Parathyroid adenoma (tissue), 2 donors: ENCODE data around the gene C1QBP.
"Not testable (repeated sequence)": the region's sequence is repeated elsewhere in the genome, so short reads cannot be mapped to it uniquely, and the experiment has no call there.

Source experiments
- H2AFZ ChIP-seq: fragments of 300-600 bp; sonication (generic); one replicate; pipeline ENCODE4 v1.7.0; 2017; ENCODE audit warnings: antibody characterized with exemption, mild to moderate bottlenecking
- H3K27ac ChIP-seq: fragments of 300-600 bp; sonication (generic); one replicate; pipeline ENCODE4 v1.7.0; 2017
- H3K27me3 ChIP-seq: fragments of 300-600 bp; sonication (generic); one replicate; pipeline ENCODE4 v1.7.0; 2017; ENCODE audit warnings: low read length; ENCODE audit not compliant: control insufficient read depth, insufficient read depth
- H3K36me3 ChIP-seq: fragments of 300-600 bp; sonication (generic); one replicate; pipeline ENCODE4 v1.7.0; 2017; ENCODE audit warnings: low read length; ENCODE audit not compliant: control insufficient read depth, insufficient read depth
- H3K4me1 ChIP-seq: fragments of 300-600 bp; sonication (generic); one replicate; pipeline ENCODE4 v1.7.0; 2017; ENCODE audit warnings: control low read depth
- H3K4me2 ChIP-seq: fragments of 300-600 bp; sonication (generic); one replicate; pipeline ENCODE4 v1.7.0; 2017; ENCODE audit warnings: low read length
- H3K4me3 ChIP-seq: fragments of 300-600 bp; sonication (generic); one replicate; pipeline ENCODE4 v1.7.0; 2017; ENCODE audit warnings: low read depth, low read length
- H3K79me2 ChIP-seq: fragments of 300-600 bp; sonication (generic); one replicate; pipeline ENCODE4 v1.7.0; 2017; ENCODE audit warnings: control low read depth
- H3K9ac ChIP-seq: fragments of 300-600 bp; sonication (generic); one replicate; pipeline ENCODE4 v1.7.0; 2017; ENCODE audit warnings: mild to moderate bottlenecking
- H3K9me3 ChIP-seq: fragments of 300-600 bp; sonication (generic); one replicate; pipeline ENCODE4 v1.7.0; 2017; ENCODE audit warnings: low read length; ENCODE audit not compliant: control insufficient read depth
- CTCF ChIP-seq: fragments of 300-600 bp; sonication (generic); IDR thresholded peaks from one replicate; pipeline ENCODE4 v1.7.0; 2017; ENCODE audit warnings: antibody characterized with exemption, mild to moderate bottlenecking
- donor health status: primary hyperparathyroidism.

The C1QBP gene

GRCh38 chr17:5434984-5435383 lies 4.0 kb downstream of the C1QBP start:
- Histone ChIP-seq H3K9ac (no peak overlapping the region), H3K9me3 (no peaks in the 10 kb centered on the region), H3K27me3 (no peaks in the 10 kb centered on the region), H2AFZ (no peak overlapping the region), H3K4me2 (peak overlapping the region; percentile 34), H3K79me2 (peaks cover 6% of the 10 kb centered on the region), H3K27ac (peak overlapping the region; percentile 21), H3K36me3 (no peaks in the 10 kb centered on the region), H3K4me1 (peaks cover 5% of the 10 kb centered on the region), H3K4me3 (no peak overlapping the region)
- no peak for TF ChIP-seq CTCF

- Histone ChIP-seq H3K4me3 (no peak overlapping the region), H3K9ac (no peak overlapping the region), H2AFZ (no peak overlapping the region), H3K4me2 (no peak overlapping the region), H3K79me2 (peaks cover 7% of the 10 kb centered on the region), H3K4me1 (no peaks in the 10 kb centered on the region), H3K9me3 (no peaks in the 10 kb centered on the region), H3K27me3 (no peaks in the 10 kb centered on the region), H3K36me3 (no peaks in the 10 kb centered on the region), H3K27ac (no peak overlapping the region)
- TF ChIP-seq CTCF: no peak
Observed at GRCh38 chr17:5431949-5432556, 6.9 kb downstream of the C1QBP start.

- H3K4me3 ChIP-seq, H3K36me3 ChIP-seq: not testable (repeated sequence)
Observed at GRCh38 chr17:5431234-5431633, 7.7 kb downstream of the C1QBP start.

GRCh38 chr17:5430413-5430999 lies 8.4 kb downstream of the C1QBP start:
- no peak for TF ChIP-seq CTCF
- Histone ChIP-seq H3K4me1 (no peaks in the 10 kb centered on the region), H3K27ac (no peak overlapping the region), H3K27me3 (no peaks in the 10 kb centered on the region), H3K9me3 (no peaks in the 10 kb centered on the region), H3K9ac (no peak overlapping the region), H3K36me3 (no peaks in the 10 kb centered on the region), H2AFZ (no peak overlapping the region), H3K79me2 (peaks cover 7% of the 10 kb centered on the region), H3K4me2 (no peak overlapping the region), H3K4me3 (no peak overlapping the region)

More at GRCh38 chr17:5431234-5431633, 7.7 kb downstream of the C1QBP start:
- not testable (repeated sequence) for H3K27ac ChIP-seq, H2AFZ ChIP-seq, H3K27me3 ChIP-seq, H3K4me2 ChIP-seq, H3K9me3 ChIP-seq, H3K4me1 ChIP-seq, H3K9ac ChIP-seq, H3K79me2 ChIP-seq

GRCh38 chr17:5429191-5429887 lies 9.6 kb downstream of the C1QBP start:
- H3K4me2 ChIP-seq: no peak overlapping the region
- no peak overlapping the region for H3K27ac ChIP-seq
- H3K36me3 ChIP-seq: no peaks in the 10 kb centered on the region
- H2AFZ ChIP-seq: no peak overlapping the region
- no peak for TF ChIP-seq CTCF
- H3K9ac ChIP-seq: no peak overlapping the region
- no peaks in the 10 kb centered on the region for H3K9me3 ChIP-seq
- H3K4me3 ChIP-seq: no peak overlapping the region
- H3K27me3 ChIP-seq: no peaks in the 10 kb centered on the region
- H3K4me1 ChIP-seq: no peaks in the 10 kb centered on the region
- peaks cover 7% of the 10 kb centered on the region for H3K79me2 ChIP-seq
